ENCODE measurements around the gene ZFYVE1. TPM values are rescaled to one million over a fixed set of nuclear protein-coding genes. Genes with fewer than 3 reads are reported as not detected.

Gene ZFYVE1
- total RNA-seq, 1 donor from 2014 or later, result 14.3 TPM

- Mint-ChIP-seq H3K27me3 (ENCODE audit: low read depth) (no peaks in the 10 kb centered on the region), H3K27ac (ENCODE audit: unreplicated experiment) (no peak overlapping the region), H3K9me3 (no peaks in the 10 kb centered on the region), H3K4me1 (peaks cover 6% of the 10 kb centered on the region), H3K36me3 (ENCODE audit: low read depth) (peaks cover 13% of the 10 kb centered on the region), H3K4me3 (no peak overlapping the region)
- no peak for DNase-seq (ENCODE audit: low read depth, low spot score)
- TF ChIP-seq, protein P1, sequence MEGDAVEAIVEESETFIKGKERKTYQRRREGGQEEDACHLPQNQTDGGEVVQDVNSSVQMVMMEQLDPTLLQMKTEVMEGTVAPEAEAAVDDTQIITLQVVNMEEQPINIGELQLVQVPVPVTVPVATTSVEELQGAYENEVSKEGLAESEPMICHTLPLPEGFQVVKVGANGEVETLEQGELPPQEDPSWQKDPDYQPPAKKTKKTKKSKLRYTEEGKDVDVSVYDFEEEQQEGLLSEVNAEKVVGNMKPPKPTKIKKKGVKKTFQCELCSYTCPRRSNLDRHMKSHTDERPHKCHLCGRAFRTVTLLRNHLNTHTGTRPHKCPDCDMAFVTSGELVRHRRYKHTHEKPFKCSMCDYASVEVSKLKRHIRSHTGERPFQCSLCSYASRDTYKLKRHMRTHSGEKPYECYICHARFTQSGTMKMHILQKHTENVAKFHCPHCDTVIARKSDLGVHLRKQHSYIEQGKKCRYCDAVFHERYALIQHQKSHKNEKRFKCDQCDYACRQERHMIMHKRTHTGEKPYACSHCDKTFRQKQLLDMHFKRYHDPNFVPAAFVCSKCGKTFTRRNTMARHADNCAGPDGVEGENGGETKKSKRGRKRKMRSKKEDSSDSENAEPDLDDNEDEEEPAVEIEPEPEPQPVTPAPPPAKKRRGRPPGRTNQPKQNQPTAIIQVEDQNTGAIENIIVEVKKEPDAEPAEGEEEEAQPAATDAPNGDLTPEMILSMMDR (conservative IDR thresholded peaks at IDR 0.05), result no peak
Observed at GRCh38 chr14:72982146-72982708, 44.7 kb downstream of the ZFYVE1 start.

GRCh38 chr14:72980863-72981262 lies 46.0 kb downstream of the ZFYVE1 start:
- DNase-seq (ENCODE audit: low read depth, low spot score), result no peak
- H3K4me3 Mint-ChIP-seq, result no peak overlapping the region
- H3K9me3 Mint-ChIP-seq, result no peaks in the 10 kb centered on the region
- H3K27ac Mint-ChIP-seq (ENCODE audit: unreplicated experiment), result no peak overlapping the region
- TF ChIP-seq, protein P1 (conservative IDR thresholded peaks at IDR 0.05), result no peak
- peaks cover 13% of the 10 kb centered on the region for H3K36me3 Mint-ChIP-seq (ENCODE audit: low read depth)
- H3K27me3 Mint-ChIP-seq (ENCODE audit: low read depth), result no peaks in the 10 kb centered on the region
- H3K4me1 Mint-ChIP-seq, result no peaks in the 10 kb centered on the region

GRCh38 chr14:72978856-72979255 lies 48.0 kb downstream of the ZFYVE1 start:
- Mint-ChIP-seq H3K9me3 (no peaks in the 10 kb centered on the region), H3K4me3 (no peak overlapping the region), H3K36me3 (ENCODE audit: low read depth) (peaks cover 6% of the 10 kb centered on the region), H3K27me3 (ENCODE audit: low read depth) (no peaks in the 10 kb centered on the region), H3K4me1 (no peaks in the 10 kb centered on the region), H3K27ac (ENCODE audit: unreplicated experiment) (no peak overlapping the region)
- no peak for DNase-seq (ENCODE audit: low read depth, low spot score)
- TF ChIP-seq, protein P1 (conservative IDR thresholded peaks at IDR 0.05), result no peak

- no peaks in the 10 kb centered on the region for H3K9me3 Mint-ChIP-seq
- H3K27ac Mint-ChIP-seq (ENCODE audit: unreplicated experiment), result no peak overlapping the region
- H3K4me3 Mint-ChIP-seq, result no peak overlapping the region
- TF ChIP-seq, protein P1 (conservative IDR thresholded peaks at IDR 0.05), result no peak
- peaks cover 2% of the 10 kb centered on the region for H3K36me3 Mint-ChIP-seq (ENCODE audit: low read depth)
- no peaks in the 10 kb centered on the region for H3K27me3 Mint-ChIP-seq (ENCODE audit: low read depth)
- H3K4me1 Mint-ChIP-seq, result no peaks in the 10 kb centered on the region
- no peak for DNase-seq (ENCODE audit: low read depth, low spot score)
Observed at GRCh38 chr14:72975770-72976169, 51.1 kb downstream of the ZFYVE1 start.

GRCh38 chr14:72974661-72975060 lies 52.2 kb downstream of the ZFYVE1 start:
- Mint-ChIP-seq H3K36me3 (ENCODE audit: low read depth) (peaks cover 4% of the 10 kb centered on the region), H3K4me1 (peaks cover 8% of the 10 kb centered on the region)

More at GRCh38 chr14:72974661-72975060, 52.2 kb downstream of the ZFYVE1 start:
- TF ChIP-seq, protein P1 (conservative IDR thresholded peaks at IDR 0.05), result no peak
- Mint-ChIP-seq H3K27ac (ENCODE audit: unreplicated experiment) (no peak overlapping the region), H3K9me3 (no peaks in the 10 kb centered on the region), H3K27me3 (ENCODE audit: low read depth) (no peaks in the 10 kb centered on the region), H3K4me3 (no peak overlapping the region)
- no peak for DNase-seq (ENCODE audit: low read depth, low spot score)
